HTERT RPE-1 (cell line): Measurements from ENCODE around the gene PUS3.

Experiments
- in situ Hi-C: fragments of 300-500 bp; cut with MboI; formaldehyde crosslinking; loops from 4 replicates; pipeline ENCODE4 v1.14.3; 2020; ENCODE audit warnings: low sequenced_read_pairs

Gene PUS3

DNA sequence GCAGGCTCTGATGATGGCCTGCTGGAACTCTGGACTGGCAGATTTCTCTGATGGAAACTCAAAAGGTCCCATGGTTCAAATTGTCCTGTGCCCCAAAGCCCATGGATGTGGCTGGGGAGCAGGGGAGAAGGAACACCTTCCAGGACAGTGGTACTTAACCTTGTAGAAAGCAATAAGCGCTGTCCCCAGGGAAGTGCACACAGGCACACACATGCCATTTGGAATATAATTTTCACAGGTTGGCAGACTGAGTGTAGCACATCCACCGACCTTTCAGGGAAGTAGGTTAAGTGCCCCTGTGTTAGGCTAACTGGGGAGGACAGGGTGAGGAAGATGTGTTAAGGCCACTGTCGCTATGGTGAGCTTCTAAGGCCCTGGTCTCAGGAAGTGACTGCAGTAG lies 19.1 kb upstream of the PUS3 start:
- in situ Hi-C loops, result loop anchor here (25.0 kb wide), 1 partner anchor 265 kb away; no protein-coding TSS in a partner anchor

DNA sequence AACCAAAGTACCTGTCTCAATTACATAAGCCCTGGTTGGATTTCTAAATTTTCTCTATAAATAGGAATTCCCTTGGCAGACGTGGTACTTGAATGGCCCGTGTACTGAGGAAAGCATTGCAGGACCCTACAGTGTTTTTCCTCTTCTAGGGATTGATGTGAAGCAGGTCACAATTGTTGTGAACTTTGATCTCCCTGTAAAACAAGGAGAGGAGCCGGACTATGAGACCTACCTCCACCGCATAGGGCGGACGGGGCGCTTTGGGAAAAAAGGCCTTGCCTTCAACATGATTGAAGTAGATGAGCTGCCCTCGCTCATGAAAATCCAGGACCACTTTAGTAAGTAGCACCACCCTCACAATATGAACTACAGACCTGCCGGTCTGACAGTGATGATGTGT lies 18.0 kb upstream of the PUS3 start:
- in situ Hi-C loops, result loop anchor here (25.0 kb wide), 1 partner anchor 266 kb away; no protein-coding TSS in a partner anchor

GRCh38 chr11:125918140-125918840 lies 15.3 kb upstream of the PUS3 start:
- in situ Hi-C loops, result loop anchor here (25.0 kb wide), 1 partner anchor 269 kb away; no protein-coding TSS in a partner anchor

GRCh38 chr11:125916683-125917347 lies 13.8 kb upstream of the PUS3 start:
- in situ Hi-C loops, result loop anchor here (25.0 kb wide), 1 partner anchor 270 kb away; no protein-coding TSS in a partner anchor

- in situ Hi-C loops, result loop anchor here (25.0 kb wide), 1 partner anchor 273 kb away; no protein-coding TSS in a partner anchor
Measured at GRCh38 chr11:125914601-125915000, 11.6 kb upstream of the PUS3 start.

GRCh38 chr11:125910226-125910849 lies 7.3 kb upstream of the PUS3 start:
- in situ Hi-C loops, result loop anchor here (25.0 kb wide), 1 partner anchor 277 kb away; no protein-coding TSS in a partner anchor

DNA sequence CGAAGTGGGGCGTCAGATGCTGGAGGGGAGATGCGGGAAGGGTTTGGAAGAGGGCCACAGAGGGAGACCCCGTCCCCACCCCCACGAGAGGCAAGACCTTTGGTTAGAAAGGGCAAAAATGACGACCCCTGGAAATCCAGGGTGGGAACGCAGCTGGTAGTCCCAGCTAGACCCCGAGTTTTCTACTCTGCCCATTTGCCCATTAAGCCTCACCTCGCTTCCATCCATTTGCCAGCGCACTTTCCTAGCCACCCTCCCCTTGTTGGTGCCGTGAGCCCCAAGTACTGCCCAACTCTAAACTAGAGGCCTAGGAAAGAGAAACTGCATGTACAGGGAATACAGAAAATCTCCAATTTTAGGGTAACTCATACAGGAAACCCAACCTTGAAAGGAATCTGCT lies 1.7 kb upstream of the PUS3 start:
- in situ Hi-C loops, result loop anchor here (25.0 kb wide), 1 partner anchor 283 kb away; no protein-coding TSS in a partner anchor

DNA sequence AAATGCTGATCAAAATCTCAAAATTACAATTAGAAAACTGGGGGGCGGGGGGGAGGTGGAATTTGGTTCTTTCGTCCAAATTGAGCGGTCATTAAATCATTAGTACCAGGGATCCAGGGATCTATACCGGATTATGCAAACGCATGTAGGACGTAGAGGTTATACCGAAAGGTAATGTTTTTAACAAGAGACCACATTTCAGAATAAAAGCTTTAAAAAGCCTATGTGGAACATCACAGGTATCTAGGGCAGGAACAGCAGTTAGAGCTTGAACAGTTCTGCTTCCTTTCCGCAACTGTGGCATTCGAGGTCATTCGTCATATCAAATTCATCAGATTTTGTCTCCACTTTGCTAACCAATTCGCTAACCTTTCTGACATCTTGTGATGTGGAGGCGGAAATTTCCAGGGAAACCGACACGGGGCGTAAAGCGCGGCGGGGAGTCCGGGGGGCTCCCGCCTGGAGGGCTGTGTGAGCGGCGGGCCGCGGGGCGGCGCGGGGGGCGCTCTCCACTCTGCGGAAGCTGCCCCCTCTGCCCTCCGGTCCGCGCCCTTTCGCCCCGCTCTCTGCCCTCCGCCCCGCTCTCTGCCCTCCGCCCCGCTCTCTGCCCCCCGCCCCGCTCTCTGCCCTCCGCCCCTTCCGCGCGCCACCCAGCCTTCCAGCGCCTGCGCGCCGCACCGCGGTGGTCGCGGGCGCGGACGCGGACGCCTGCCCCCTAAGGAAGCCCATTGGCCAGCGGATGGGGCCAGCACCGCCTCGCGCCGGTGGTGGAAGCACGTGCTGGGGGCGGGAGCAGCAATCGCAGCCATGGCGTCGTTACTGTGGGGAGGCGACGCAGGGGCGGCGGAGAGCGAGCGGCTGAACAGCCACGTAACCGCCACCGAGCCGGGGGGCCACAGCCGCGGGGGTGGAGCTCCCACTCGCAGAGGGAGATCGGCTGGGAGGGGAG lies 979 bp upstream of the PUS3 start, which contains the start of gene DDX25:
TSS of gene DDX25 (plus strand) at position 798 of the 949 bp plus-strand sequence. CDS start at position 808, 10 bp downstream.
- in situ Hi-C loops, result loop anchor here (25.0 kb wide), 1 partner anchor 283 kb away; no protein-coding TSS in a partner anchor

GRCh38 chr11:125902277-125902926 lies 604 bp downstream of the PUS3 start:
- in situ Hi-C loops, result loop anchor here (25.0 kb wide), 1 partner anchor 285 kb away; no protein-coding TSS in a partner anchor

DNA sequence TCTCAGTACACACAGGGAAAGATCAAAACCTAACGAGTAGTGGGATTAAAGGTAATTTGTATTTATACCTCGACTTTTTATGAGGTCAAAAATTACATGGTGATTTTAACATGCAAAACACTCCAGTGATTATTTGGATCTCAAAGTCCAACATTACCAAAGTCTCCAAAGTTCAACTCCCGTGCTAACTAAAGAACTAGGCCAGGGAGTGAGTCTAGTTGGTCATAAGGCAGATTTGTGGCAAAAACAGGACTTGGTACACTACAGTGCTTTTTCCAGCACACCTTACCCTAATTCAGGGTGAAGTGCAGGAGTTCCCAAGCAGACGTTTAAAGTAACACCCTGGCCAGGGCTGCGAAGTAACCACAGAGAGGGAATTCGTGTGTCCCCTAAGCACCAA lies 1.1 kb downstream of the PUS3 start:
- in situ Hi-C loops, result loop anchor here (25.0 kb wide), 1 partner anchor 285 kb away; no protein-coding TSS in a partner anchor

GRCh38 chr11:125892994-125893393 lies 10.0 kb downstream of the PUS3 start:
- in situ Hi-C loops, result no loop called here

- in situ Hi-C loops, result no loop called here
Measured at GRCh38 chr11:125892071-125892470, 10.9 kb downstream of the PUS3 start.

GRCh38 chr11:125890447-125891100 lies 12.4 kb downstream of the PUS3 start:
- in situ Hi-C loops, result no loop called here

DNA sequence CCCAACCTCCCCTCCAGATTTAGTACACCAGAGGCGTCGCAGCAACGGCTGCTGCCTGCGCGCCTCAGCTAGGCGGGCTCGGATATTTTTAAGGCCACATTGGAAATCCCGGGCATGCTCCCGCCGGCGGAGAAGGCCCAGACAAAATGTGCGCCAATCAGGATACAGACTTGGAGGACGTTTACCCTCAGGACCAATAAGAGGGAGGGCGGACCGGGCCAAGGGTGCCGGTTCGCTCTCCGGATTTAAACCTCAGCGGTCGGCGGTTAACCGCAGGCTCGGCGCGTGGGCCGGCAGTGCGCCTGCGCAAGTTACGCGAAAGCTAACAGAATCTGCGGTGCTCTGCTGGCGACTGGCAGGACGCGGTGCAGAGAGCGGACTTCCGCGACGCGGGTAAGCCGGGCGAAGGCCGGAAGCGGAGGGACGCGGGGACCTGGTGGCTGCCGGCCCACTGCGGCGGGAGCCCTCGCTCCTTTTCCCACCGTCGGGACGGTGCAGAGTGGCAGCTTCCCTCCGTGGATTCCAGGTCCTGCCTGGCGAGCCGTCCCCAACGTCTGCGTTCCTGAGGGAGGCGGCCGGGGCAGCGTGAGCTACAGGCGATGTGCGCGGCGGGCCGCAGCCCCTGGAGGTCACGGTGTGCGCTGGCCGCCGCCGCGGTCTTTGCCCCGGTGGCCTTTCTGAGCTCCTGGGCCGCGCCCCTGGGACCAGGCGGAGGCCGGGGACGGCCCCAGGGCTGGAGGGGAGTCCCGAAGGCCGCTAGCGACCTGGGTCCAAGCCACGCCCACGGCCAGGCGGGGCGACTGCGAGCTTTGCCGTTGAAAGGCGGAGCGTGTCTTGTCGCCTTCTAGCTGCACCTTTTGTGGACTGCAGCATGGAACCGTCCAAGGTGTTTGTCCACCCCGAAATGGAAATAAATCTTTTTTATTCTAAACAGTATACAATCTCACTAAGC lies 15.4 kb downstream of the PUS3 start, which contains the start of gene HYLS1:
TSS of gene HYLS1 (plus strand) at position 296 of the 952 bp plus-strand sequence. CDS start 11,701 bp downstream, outside the sequence.
- in situ Hi-C loops, result no loop called here

DNA sequence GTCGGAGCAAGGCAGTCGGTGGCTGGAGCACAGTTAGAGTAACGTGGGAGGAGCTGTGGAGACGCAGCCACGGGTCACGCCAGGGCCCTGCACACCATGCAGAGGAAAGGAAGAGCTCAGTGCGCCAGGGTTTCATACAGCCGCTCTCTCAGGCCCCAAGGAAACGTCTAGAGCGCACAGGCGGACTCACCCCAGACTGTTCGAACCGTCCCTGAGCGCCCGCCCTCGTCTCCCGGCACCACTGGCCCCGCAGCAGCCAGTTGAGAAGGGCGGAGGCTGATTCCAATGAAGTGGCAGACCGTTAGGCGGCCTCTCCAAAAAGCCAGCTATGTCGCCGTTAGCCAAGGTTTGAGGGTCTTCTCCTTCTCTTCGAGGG lies 16.0 kb downstream of the PUS3 start:
- in situ Hi-C loops, result no loop called here

DNA sequence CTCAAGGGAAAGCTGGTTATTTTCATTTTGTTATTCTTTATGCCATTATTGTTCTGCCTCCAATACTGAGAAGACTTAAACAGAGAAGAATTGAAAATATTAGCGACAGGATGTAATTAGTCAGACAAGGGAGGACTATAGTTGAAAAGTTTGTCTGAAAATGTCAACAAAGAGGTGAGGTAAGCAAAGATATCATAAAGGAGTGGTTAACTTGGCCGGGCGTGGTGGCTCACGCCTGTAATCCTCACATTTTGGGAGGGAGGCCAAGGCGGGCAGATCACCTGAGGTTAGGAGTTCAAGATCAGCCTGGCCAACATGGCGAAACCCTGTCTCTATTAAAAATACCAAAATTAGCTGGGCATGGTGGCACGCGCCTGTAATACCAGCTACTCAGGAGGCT lies 19.6 kb downstream of the PUS3 start:
- in situ Hi-C loops, result no loop called here

DNA sequence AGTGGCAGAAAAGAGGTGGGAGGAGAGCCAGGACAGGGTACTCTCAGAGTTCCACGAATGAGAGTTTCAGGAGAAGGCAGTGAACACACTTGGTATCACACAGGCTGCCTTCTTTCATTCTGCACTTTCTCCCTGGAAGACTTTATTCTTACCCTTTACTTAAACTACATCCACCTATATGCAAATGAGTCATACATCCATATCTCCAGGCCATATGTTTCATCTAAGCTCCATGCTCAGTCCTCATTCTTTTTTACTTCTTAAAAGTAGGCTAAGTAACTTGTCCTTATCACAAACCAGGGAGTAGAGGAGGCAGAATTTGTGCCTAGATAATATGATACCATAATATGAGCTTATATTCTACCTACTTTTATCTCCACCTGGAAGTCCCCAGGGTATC lies 21.7 kb downstream of the PUS3 start:
- in situ Hi-C loops, result no loop called here
